Lung (tissue), 12 donors: ENCODE data around the gene CEP192. TPM values are rescaled to one million over a fixed set of nuclear protein-coding genes. Genes with fewer than 3 reads are reported as not detected.
"Not testable (repeated sequence)": the region's sequence is repeated elsewhere in the genome, so short reads cannot be mapped to it uniquely, and the experiment has no call there.

Source experiments
- ATAC-seq: fragments of 200-7000 bp; cut with Tn5 transposase; one replicate; pipeline ENCODE4 v1.9.1; 2020; ENCODE audit warnings: moderate number of reproducible peaks; ENCODE audit not compliant: insufficient read depth, low FRiP score
- DNase-seq, 3 donors: peaks; one replicate each; pipeline ENCODE4 v3.0.0-alpha.2; 2013 to 2017
- H3K27ac ChIP-seq, 2 donors: one replicate each; pipeline ENCODE4 v1.5.1; 2013; ENCODE audit warnings: mild to moderate bottlenecking in 2 of 2, moderate library complexity in 2 of 2, control low read depth in 1 of 2, inconsistent platforms in 1 of 2, low read depth in 1 of 2, low read length in 1 of 2
- H3K27me3 ChIP-seq, 3 donors: one replicate each; pipeline ENCODE4 v1.5.1; 2013; ENCODE audit warnings: low read length in 2 of 3; ENCODE audit not compliant: control insufficient read depth in 3 of 3, insufficient read depth in 3 of 3
- H3K36me3 ChIP-seq, 4 donors: one replicate each; pipeline ENCODE4 v1.5.1; 2013; ENCODE audit warnings: low read length in 4 of 4, mild to moderate bottlenecking in 1 of 4, moderate library complexity in 1 of 4; ENCODE audit not compliant: control insufficient read depth in 4 of 4, insufficient read depth in 4 of 4
- H3K4me1 ChIP-seq, 5 donors: one replicate each; pipeline ENCODE4 v1.5.1; 2013; ENCODE audit warnings: low read length in 5 of 5, mild to moderate bottlenecking in 2 of 5, moderate library complexity in 1 of 5; ENCODE audit not compliant: control insufficient read depth in 5 of 5, insufficient read depth in 5 of 5
- H3K4me3 ChIP-seq: one replicate; pipeline ENCODE4 v1.5.1; 2013; ENCODE audit warnings: mild to moderate bottlenecking, control low read depth, moderate library complexity
- H3K9ac ChIP-seq, 2 donors: one replicate each; pipeline ENCODE4 v1.5.1; 2013; ENCODE audit warnings: low read length in 2 of 2, control low read depth in 1 of 2; ENCODE audit not compliant: insufficient read depth in 1 of 2
- H3K9me3 ChIP-seq, 4 donors: one replicate each; pipeline ENCODE4 v1.5.1; 2013; ENCODE audit warnings: low read length in 3 of 4, mild to moderate bottlenecking in 1 of 4, moderate library complexity in 1 of 4; ENCODE audit not compliant: control insufficient read depth in 4 of 4, insufficient read depth in 3 of 4
- WGBS, 2 donors: extraction: QIAGEN DNeasy Blood & Tissue Kit; methylation state at CpG; one replicate each; pipeline ENCODE4 v1.1.7; 2013; 5-methylcytosine and 5-hydroxymethylcytosine counted together
- polyA plus RNA-seq, 2 donors: library from polyadenylated mRNA; stranded (reverse); fragments of 200-250 nt; gene quantifications; one replicate each; pipeline ENCODE4 v1.2.1, GENCODE V29; 2013
- total RNA-seq, 2 donors: library from RNA; depleted of rRNA in 1 of 2; stranded (reverse); fragments of >200 nt in 1 of 2; gene quantifications; one replicate each; pipeline ENCODE4 v1.2.1, GENCODE V29; 2014 to 2021
- TF ChIP-seq, protein P1 (sequence below): IDR thresholded peaks from 2 replicates; pipeline ENCODE4 v1.5.1; 2012; ENCODE audit warnings: mild to moderate bottlenecking; ENCODE audit errors: control extremely low read depth, extremely low read depth
- donor health status: control.
- donor health status: control.
- donor health status: Bipolar disorder and iron deficiency.
- donor health status: healthy.
- donor health status: DM: yes; HTN: yes; CAD: no.

The CEP192 gene
- total and polyA plus RNA-seq, 4 donors, result 8.0 to 43.0 (median 16.6) TPM

DNA sequence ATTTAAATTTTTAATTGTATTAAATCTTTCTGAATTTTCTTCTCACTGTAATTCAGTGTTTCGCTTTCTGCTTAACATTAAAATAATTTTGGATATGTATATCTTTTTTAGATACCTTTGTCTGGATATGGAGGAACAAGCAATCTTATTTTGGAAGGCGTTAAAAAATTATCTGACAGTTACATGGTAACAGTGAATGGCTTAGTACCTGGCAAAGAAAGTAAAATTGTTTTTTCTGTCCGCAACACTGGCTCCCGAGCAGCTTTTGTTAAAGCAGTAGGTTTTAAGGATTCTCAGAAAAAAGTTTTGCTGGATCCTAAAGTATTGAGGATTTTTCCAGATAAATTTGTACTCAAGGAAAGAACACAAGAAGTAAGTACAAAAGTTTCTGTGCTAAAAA, 95.7 kb downstream of the CEP192 start:
- no peak overlapping the region for H3K9ac ChIP-seq
- peaks cover 0 to 1% (median 0%) of the 10 kb centered on the region in 5 donors for H3K4me1 ChIP-seq
- no peaks in the 10 kb centered on the region for H3K27me3 ChIP-seq
- ATAC-seq (no peak), DNase-seq (no peak)
- WGBS, 2 donors, result 98% methylated on average over 4 of the region's 4 CpGs
- H3K27ac ChIP-seq, result no peak overlapping the region
- H3K9me3 ChIP-seq, result no peaks in the 10 kb centered on the region
- H3K4me3 ChIP-seq, result no peak overlapping the region
- TF ChIP-seq, protein P1, sequence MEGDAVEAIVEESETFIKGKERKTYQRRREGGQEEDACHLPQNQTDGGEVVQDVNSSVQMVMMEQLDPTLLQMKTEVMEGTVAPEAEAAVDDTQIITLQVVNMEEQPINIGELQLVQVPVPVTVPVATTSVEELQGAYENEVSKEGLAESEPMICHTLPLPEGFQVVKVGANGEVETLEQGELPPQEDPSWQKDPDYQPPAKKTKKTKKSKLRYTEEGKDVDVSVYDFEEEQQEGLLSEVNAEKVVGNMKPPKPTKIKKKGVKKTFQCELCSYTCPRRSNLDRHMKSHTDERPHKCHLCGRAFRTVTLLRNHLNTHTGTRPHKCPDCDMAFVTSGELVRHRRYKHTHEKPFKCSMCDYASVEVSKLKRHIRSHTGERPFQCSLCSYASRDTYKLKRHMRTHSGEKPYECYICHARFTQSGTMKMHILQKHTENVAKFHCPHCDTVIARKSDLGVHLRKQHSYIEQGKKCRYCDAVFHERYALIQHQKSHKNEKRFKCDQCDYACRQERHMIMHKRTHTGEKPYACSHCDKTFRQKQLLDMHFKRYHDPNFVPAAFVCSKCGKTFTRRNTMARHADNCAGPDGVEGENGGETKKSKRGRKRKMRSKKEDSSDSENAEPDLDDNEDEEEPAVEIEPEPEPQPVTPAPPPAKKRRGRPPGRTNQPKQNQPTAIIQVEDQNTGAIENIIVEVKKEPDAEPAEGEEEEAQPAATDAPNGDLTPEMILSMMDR, result no peak
- H3K36me3 ChIP-seq, result peaks cover 8 to 21% (median 9%) of the 10 kb centered on the region in 4 donors

DNA sequence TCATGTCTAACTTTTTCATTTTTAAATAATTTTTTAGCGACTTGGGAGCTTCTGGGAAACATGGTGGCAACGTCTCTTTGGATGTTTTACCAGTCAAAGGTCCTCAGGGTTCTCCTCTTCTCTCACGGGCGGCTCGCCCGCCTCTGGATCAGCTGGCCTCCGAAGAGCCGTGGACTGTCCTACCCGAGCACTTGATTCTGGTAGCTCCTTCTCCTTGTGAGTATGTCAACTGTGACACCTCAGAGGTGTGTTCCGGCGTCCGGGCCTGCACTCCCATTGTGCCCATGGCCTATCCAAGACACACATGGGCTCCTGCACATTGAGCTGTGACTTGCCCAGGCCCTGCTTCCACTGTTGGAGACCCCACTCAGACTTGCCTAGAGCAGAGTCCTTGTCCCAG, 104.3 kb downstream of the CEP192 start:
- Histone ChIP-seq H3K9ac (no peak overlapping the region), H3K27ac (no peak overlapping the region), H3K4me3 (no peak overlapping the region), H3K9me3 (peaks cover 0 to 2% (median 0%) of the 10 kb centered on the region in 4 donors), H3K36me3 (peaks cover 22 to 36% (median 32%) of the 10 kb centered on the region in 4 donors), H3K27me3 (no peaks in the 10 kb centered on the region), H3K4me1 (peaks cover 0 to 3% (median 0%) of the 10 kb centered on the region in 5 donors)
- 94 to 98% methylated on average over 12 of the region's 12 CpGs for WGBS, 2 donors
- DNase-seq (no peak), ATAC-seq (no peak)
- TF ChIP-seq, protein P1, result no peak

DNA sequence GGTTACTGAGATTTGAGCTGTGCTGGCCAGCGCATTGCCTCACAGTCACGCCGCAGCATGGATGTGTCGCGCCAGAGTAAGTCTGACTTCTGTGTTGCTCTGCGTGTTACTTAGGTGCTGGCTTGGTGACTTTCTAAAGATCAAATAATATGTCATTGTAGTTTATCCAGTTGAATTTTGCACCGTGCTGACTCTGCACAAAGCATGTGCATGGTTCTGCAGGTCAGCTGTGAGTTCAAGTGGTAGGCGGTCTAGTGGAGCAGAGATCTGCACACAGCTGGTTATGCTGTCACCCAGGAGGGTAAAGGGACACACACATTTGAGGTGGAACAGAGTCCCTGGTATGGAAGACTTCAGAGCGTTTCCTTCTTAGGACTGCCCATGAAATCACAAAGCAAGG, 105.1 kb downstream of the CEP192 start:
- 96 to 97% methylated on average over 9 of the region's 9 CpGs for WGBS, 2 donors
- H3K4me1 ChIP-seq, result peaks cover 0 to 1% (median 0%) of the 10 kb centered on the region in 5 donors
- H3K36me3 ChIP-seq, result peaks cover 21 to 38% (median 31%) of the 10 kb centered on the region in 4 donors
- no peak overlapping the region for H3K27ac ChIP-seq
- no peak overlapping the region for H3K9ac ChIP-seq
- no peaks in the 10 kb centered on the region for H3K27me3 ChIP-seq
- H3K4me3 ChIP-seq, result no peak overlapping the region
- H3K9me3 ChIP-seq, result peaks cover 0 to 2% (median 0%) of the 10 kb centered on the region in 4 donors
- no peak for ATAC-seq
- TF ChIP-seq, protein P1, result no peak
- DNase-seq, result no peak

DNA sequence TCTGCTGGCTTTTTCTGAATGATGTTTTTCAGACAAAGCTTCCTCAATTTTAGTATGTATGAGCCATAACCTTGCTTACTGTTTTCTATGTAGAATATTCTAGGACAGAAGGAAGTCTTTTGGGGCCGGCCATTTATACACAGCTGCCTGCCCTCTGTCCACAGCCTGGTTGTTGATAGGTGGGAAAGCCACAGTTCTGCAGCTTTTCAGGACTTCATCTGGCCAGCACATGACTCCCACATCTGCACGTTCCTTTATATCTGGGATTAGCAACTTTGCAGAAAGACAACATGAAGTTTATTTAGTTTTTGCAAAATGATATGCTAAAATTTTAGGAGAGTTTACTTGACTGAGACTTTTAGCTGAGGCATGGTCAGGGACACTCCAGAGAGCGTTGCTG, 105.6 kb downstream of the CEP192 start:
- 92 to 99% methylated on average over 3 of the region's 3 CpGs for WGBS, 2 donors

DNA sequence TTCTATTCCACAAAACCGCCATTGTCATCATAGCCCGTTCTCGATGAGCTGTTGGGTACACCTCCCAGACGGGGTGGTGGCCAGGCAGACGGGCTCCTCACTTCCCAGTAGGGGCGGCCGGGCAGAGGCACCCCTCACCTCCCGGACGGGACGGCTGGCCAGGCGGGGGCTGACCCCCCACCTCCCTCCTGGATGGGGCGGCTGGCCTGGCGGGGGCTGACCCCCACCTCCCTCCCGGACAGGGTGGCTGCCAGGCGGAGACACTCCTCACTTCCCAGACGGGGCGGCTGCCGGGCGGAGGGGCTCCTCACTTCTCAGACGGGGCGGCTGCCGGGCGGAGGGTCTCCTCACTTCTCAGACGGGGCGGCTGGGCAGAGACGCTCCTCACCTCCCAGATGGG, 106.9 kb downstream of the CEP192 start:
- ATAC-seq, H3K27me3 ChIP-seq, H3K9ac ChIP-seq, H3K4me1 ChIP-seq, H3K4me3 ChIP-seq, H3K9me3 ChIP-seq, DNase-seq, H3K27ac ChIP-seq: not testable (repeated sequence)
- H3K36me3 ChIP-seq, result peaks cover 24 to 40% (median 34%) of the 10 kb centered on the region in 4 donors
- 97 to 98% methylated on average over 20 to 26 of the region's 26 CpGs for WGBS, 2 donors

More for the DNA sequence above, 105.6 kb downstream of the CEP192 start:
- Histone ChIP-seq H3K27ac (no peak overlapping the region), H3K4me3 (no peak overlapping the region), H3K9me3 (peaks cover 0 to 2% (median 0%) of the 10 kb centered on the region in 4 donors), H3K36me3 (peaks cover 24 to 41% (median 30%) of the 10 kb centered on the region in 4 donors), H3K9ac (no peak overlapping the region), H3K27me3 (no peaks in the 10 kb centered on the region), H3K4me1 (peaks cover 0 to 1% (median 0%) of the 10 kb centered on the region in 5 donors)
- DNase-seq (no peak), ATAC-seq (no peak)
- TF ChIP-seq, protein P1, result no peak
